ENCODE results near the gene FKBP3. TPM values are rescaled to one million over a fixed set of nuclear protein-coding genes. Genes with fewer than 3 reads are reported as not detected.

Gene FKBP3
- 45.3 TPM for polyA plus RNA-seq (2012; ENCODE audit: insufficient read length, low read depth)

- TF ChIP-seq, protein P1, sequence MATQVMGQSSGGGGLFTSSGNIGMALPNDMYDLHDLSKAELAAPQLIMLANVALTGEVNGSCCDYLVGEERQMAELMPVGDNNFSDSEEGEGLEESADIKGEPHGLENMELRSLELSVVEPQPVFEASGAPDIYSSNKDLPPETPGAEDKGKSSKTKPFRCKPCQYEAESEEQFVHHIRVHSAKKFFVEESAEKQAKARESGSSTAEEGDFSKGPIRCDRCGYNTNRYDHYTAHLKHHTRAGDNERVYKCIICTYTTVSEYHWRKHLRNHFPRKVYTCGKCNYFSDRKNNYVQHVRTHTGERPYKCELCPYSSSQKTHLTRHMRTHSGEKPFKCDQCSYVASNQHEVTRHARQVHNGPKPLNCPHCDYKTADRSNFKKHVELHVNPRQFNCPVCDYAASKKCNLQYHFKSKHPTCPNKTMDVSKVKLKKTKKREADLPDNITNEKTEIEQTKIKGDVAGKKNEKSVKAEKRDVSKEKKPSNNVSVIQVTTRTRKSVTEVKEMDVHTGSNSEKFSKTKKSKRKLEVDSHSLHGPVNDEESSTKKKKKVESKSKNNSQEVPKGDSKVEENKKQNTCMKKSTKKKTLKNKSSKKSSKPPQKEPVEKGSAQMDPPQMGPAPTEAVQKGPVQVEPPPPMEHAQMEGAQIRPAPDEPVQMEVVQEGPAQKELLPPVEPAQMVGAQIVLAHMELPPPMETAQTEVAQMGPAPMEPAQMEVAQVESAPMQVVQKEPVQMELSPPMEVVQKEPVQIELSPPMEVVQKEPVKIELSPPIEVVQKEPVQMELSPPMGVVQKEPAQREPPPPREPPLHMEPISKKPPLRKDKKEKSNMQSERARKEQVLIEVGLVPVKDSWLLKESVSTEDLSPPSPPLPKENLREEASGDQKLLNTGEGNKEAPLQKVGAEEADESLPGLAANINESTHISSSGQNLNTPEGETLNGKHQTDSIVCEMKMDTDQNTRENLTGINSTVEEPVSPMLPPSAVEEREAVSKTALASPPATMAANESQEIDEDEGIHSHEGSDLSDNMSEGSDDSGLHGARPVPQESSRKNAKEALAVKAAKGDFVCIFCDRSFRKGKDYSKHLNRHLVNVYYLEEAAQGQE (IDR thresholded peaks at IDR 0.05; ENCODE audit: insufficient read depth in 1 of 2, low read depth in 2 of 2, low read length in 2 of 2), result 0 out of 4 replicates have a peak, but pooled peaks of 1 of the 2 experiments have one; percentile 12
- peak; percentile 85 for TF ChIP-seq POLR2AphosphoS5 (IDR thresholded peaks at IDR 0.05; ENCODE audit: low read depth, low read length)
- TF ChIP-seq SIN3A (IDR thresholded peaks at IDR 0.05; ENCODE audit: borderline replicate concordance, insufficient read depth, low read length), result no peak
- TF ChIP-seq TAF1 (IDR thresholded peaks at IDR 0.05; ENCODE audit: borderline replicate concordance, insufficient read depth, low read length), result peak; percentile 66
- no peak for TF ChIP-seq FOXP2 (optimal IDR thresholded peaks at IDR 0.05; ENCODE audit: borderline replicate concordance, extremely low read depth, extremely low read length, insufficient read depth)
Observed at GRCh38 chr14:45134051-45134958, at the start of gene FKBP3. TSS of gene FKBP3 (minus strand) at chr14:45134481. CDS start at chr14:45134456, 25 bp downstream.

- TF ChIP-seq SIN3A (IDR thresholded peaks at IDR 0.05; ENCODE audit: borderline replicate concordance, insufficient read depth, low read length), result no peak
- TF ChIP-seq, protein P1 (IDR thresholded peaks at IDR 0.05; ENCODE audit: insufficient read depth in 1 of 2, low read depth in 2 of 2, low read length in 2 of 2), result no peak
- no peak for TF ChIP-seq POLR2AphosphoS5 (IDR thresholded peaks at IDR 0.05; ENCODE audit: low read depth, low read length)
- TF ChIP-seq TAF1 (IDR thresholded peaks at IDR 0.05; ENCODE audit: borderline replicate concordance, insufficient read depth, low read length), result no peak
- TF ChIP-seq FOXP2 (optimal IDR thresholded peaks at IDR 0.05; ENCODE audit: borderline replicate concordance, extremely low read depth, extremely low read length, insufficient read depth), result no peak
Observed at GRCh38 chr14:45181806-45182205, 47.5 kb upstream of the FKBP3 start.

DNA sequence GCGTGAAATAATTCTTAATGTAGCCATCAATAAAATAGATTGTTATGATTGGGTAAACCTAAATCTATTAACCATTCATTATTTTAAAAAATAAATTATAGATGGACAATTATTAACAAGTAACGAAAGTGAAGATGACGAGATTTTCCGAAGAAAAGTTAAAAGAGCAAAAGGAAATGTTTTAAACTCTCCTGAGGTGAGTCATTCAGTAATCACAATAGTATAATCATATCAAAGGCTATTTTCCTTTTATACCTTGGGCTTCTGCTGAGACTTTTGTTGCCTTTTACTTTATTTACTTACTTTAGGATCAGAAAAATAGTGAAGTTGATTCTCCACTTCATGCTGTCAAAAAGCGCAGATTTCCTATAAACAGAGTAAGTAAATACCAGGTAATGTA lies 47.0 kb upstream of the FKBP3 start:
- TF ChIP-seq POLR2AphosphoS5 (IDR thresholded peaks at IDR 0.05; ENCODE audit: low read depth, low read length), result no peak
- no peak for TF ChIP-seq SIN3A (IDR thresholded peaks at IDR 0.05; ENCODE audit: borderline replicate concordance, insufficient read depth, low read length)
- no peak for TF ChIP-seq FOXP2 (optimal IDR thresholded peaks at IDR 0.05; ENCODE audit: borderline replicate concordance, extremely low read depth, extremely low read length, insufficient read depth)
- TF ChIP-seq TAF1 (IDR thresholded peaks at IDR 0.05; ENCODE audit: borderline replicate concordance, insufficient read depth, low read length), result no peak
- TF ChIP-seq, protein P1 (IDR thresholded peaks at IDR 0.05; ENCODE audit: insufficient read depth in 1 of 2, low read depth in 2 of 2, low read length in 2 of 2), result no peak

GRCh38 chr14:45177076-45177475 lies 42.8 kb upstream of the FKBP3 start:
- TF ChIP-seq POLR2AphosphoS5 (IDR thresholded peaks at IDR 0.05; ENCODE audit: low read depth, low read length) (no peak), FOXP2 (optimal IDR thresholded peaks at IDR 0.05; ENCODE audit: borderline replicate concordance, extremely low read depth, extremely low read length, insufficient read depth) (no peak), SIN3A (IDR thresholded peaks at IDR 0.05; ENCODE audit: borderline replicate concordance, insufficient read depth, low read length) (no peak), TAF1 (IDR thresholded peaks at IDR 0.05; ENCODE audit: borderline replicate concordance, insufficient read depth, low read length) (no peak)
- TF ChIP-seq, protein P1 (IDR thresholded peaks at IDR 0.05; ENCODE audit: insufficient read depth in 1 of 2, low read depth in 2 of 2, low read length in 2 of 2), result no peak

Data from PFSK-1 (cell line).